B cell (primary cell): Measurements from ENCODE around the gene EML6. TPM values are rescaled to one million over a fixed set of nuclear protein-coding genes. Genes with fewer than 3 reads are reported as not detected.

Experiments
- ATAC-seq: fragments of 200-7000 bp; cut with Tn5 transposase; one replicate; pipeline ENCODE4 v1.10.0; 2021; ENCODE audit warnings: low read depth, mild to moderate bottlenecking, moderate number of reproducible peaks, moderate library complexity
- CTCF ChIA-PET: fragments of 350-600 bp; sonication (Branson Sonifier 250); formaldehyde crosslinking; loops from one replicate; lab custom pipeline; 2021; ENCODE audit warnings: antibody characterized with exemption, inconsistent platforms; lab: Charles Lee
- POLR2A ChIA-PET: fragments of 350-600 bp; sonication (Branson Sonifier 250); formaldehyde crosslinking; loops from one replicate; lab custom pipeline; 2021; ENCODE audit warnings: antibody characterized with exemption; lab: Charles Lee
- DNase-seq: peaks from one replicate; pipeline ENCODE4 v3.0.0; 2013
- H2AFZ ChIP-seq: 2 replicates; pipeline ENCODE4 v1.6.1; 2012; ENCODE audit warnings: mild to moderate bottlenecking, low read depth, low read length; ENCODE audit not compliant: insufficient read depth, poor library complexity, severe bottlenecking
- H3K27ac ChIP-seq, 2 donors: 1 replicate in 1 of 2; 2 replicates in 1 of 2; pipeline ENCODE4 v1.5.1; 2012 to 2013; ENCODE audit warnings: low read length in 2 of 2, mild to moderate bottlenecking in 2 of 2, moderate library complexity in 1 of 2
- H3K27me3 ChIP-seq, 4 experiments: fragments of 200-600 bp in 1 of 4; sonication (generic) in 1 of 4; replicated peaks in 1 of 4; 1 replicate in 2 of 4; 2 replicates in 2 of 4; pipeline versions ENCODE4 v1.6.1 to v1.7.0; 2013 to 2016; ENCODE audit warnings: low read length in 3 of 4, mild to moderate bottlenecking in 2 of 4, mixed read lengths in 1 of 4, moderate library complexity in 1 of 4; ENCODE audit not compliant: insufficient read depth in 4 of 4, control insufficient read depth in 3 of 4; ENCODE audit errors: control extremely low read depth in 1 of 4
- H3K36me3 ChIP-seq, 2 experiments: replicated peaks in 1 of 2; 1 replicate in 1 of 2; 2 replicates in 1 of 2; pipeline versions ENCODE4 v1.6.1 to v1.7.1; 2013; ENCODE audit warnings: low read length in 1 of 2; ENCODE audit not compliant: insufficient read depth in 2 of 2, control insufficient read depth in 1 of 2; ENCODE audit errors: control extremely low read depth in 1 of 2, extremely low read depth in 1 of 2
- H3K4me1 ChIP-seq, 2 donors: fragments of 200-600 bp in 1 of 2; sonication (generic) in 1 of 2; 1 replicate in 1 of 2; 2 replicates in 1 of 2; pipeline versions ENCODE4 v1.5.1 to v1.6.1; 2013 to 2017; ENCODE audit warnings: low read length in 2 of 2; ENCODE audit not compliant: control insufficient read depth in 2 of 2, insufficient read depth in 2 of 2
- H3K4me2 ChIP-seq: replicated peaks from 2 replicates; pipeline ENCODE3; 2012; ENCODE audit warnings: mild to moderate bottlenecking, low read depth, low read length; ENCODE audit not compliant: poor library complexity, severe bottlenecking
- H3K4me3 ChIP-seq, 5 experiments: fragments of 200-600 bp in 1 of 5; sonication (generic) in 1 of 5; 1 replicate in 3 of 5; 2 replicates in 2 of 5; pipeline versions ENCODE4 v1.5.1 to v1.7.0; 2011 to 2016; ENCODE audit warnings: low read length in 4 of 5, mild to moderate bottlenecking in 4 of 5, low read depth in 2 of 5, control low read depth in 1 of 5, moderate library complexity in 1 of 5; ENCODE audit not compliant: insufficient read depth in 1 of 5; ENCODE audit errors: control extremely low read depth in 1 of 5, extremely low read depth in 1 of 5
- H3K79me2 ChIP-seq: fragments of 200-600 bp; sonication (generic); one replicate; pipeline ENCODE4 v1.6.0; 2016; ENCODE audit warnings: low read length; ENCODE audit not compliant: control insufficient read depth, insufficient read depth
- H3K9ac ChIP-seq: fragments of 200-600 bp; sonication (generic); 2 replicates; pipeline ENCODE4 v1.6.1; 2017; ENCODE audit warnings: mild to moderate bottlenecking, low read length, moderate library complexity
- H3K9me3 ChIP-seq, 3 donors: one replicate each; pipeline versions ENCODE4 v1.6.1 to v1.7.1; 2013; ENCODE audit warnings: low read length in 2 of 3; ENCODE audit not compliant: control insufficient read depth in 2 of 3, insufficient read depth in 1 of 3; ENCODE audit errors: control extremely low read depth in 1 of 3
- H4K20me1 ChIP-seq: 2 replicates; pipeline ENCODE4 v1.6.0; 2012; ENCODE audit warnings: mild to moderate bottlenecking, low read length; ENCODE audit not compliant: insufficient read depth, control insufficient read depth, poor library complexity, severe bottlenecking
- H3K27ac Mint-ChIP-seq: one replicate; pipeline ENCODE4 v1.8.0; 2021; ENCODE audit warnings: mixed read lengths
- H3K27me3 Mint-ChIP-seq: one replicate; pipeline ENCODE4 v1.8.0; 2021; ENCODE audit warnings: mixed read lengths
- H3K4me1 Mint-ChIP-seq: one replicate; pipeline ENCODE4 v1.8.0; 2021; ENCODE audit warnings: mixed read lengths
- H3K4me3 Mint-ChIP-seq: one replicate; pipeline ENCODE4 v1.8.0; 2021; ENCODE audit warnings: mixed read lengths
- H3K9me3 Mint-ChIP-seq: one replicate; pipeline ENCODE4 v1.8.0; 2022; ENCODE audit warnings: mixed read lengths; ENCODE audit not compliant: insufficient read depth
- CTCF ChIP-seq: fragments of 200-600 bp; IDR thresholded peaks from one replicate; pipeline ENCODE4 v1.8.0; 2022; ENCODE audit warnings: antibody characterized with exemption, mild to moderate bottlenecking
- EZH2 ChIP-seq: IDR thresholded peaks from 2 replicates; pipeline ENCODE4 v1.6.1; 2012; ENCODE audit warnings: borderline replicate concordance, low read depth, mild to moderate bottlenecking, moderate library complexity, low read length; ENCODE audit not compliant: insufficient read depth, poor library complexity, severe bottlenecking
- WGBS: methylation state at CpG from one replicate; pipeline ENCODE4 v1.1.5; 2013; ENCODE audit warnings: missing lambda C conversion rate; ENCODE audit not compliant: insufficient coverage; 5-methylcytosine and 5-hydroxymethylcytosine counted together
- intact Hi-C: fragments of 100-400 bp; cut with micrococcal nuclease; formaldehyde crosslinking; loops from one replicate; pipeline ENCODE4 v1.10.0; 2022
- polyA plus RNA-seq: library from polyadenylated mRNA; depleted of rRNA; stranded (reverse); fragments of >200 nt; gene quantifications from 2 replicates; pipeline ENCODE4 v1.2.3, GENCODE V29; 2012
- total RNA-seq, 2 donors: library from RNA; stranded (reverse); fragments of 120-200 nt in 1 of 2; gene quantifications; 1 replicate in 1 of 2; 2 replicates in 1 of 2; pipeline versions ENCODE4 v1.2.3 to v1.2.4, GENCODE V29; 2013 to 2022

Gene EML6
- total and polyA plus RNA-seq, 2 donors (not counting 1 experiment from before 2014, with no cell fraction given): 42.5 to 53.7 TPM

GRCh38 chr2:54906716-54907115, 183.3 kb downstream of the EML6 start:
- no peaks in the 10 kb centered on the region for H3K4me1 Mint-ChIP-seq
- Histone ChIP-seq H3K36me3 (no peaks in the 10 kb centered on the region), H3K4me1 (no peaks in the 10 kb centered on the region), H3K9me3 (no peaks in the 10 kb centered on the region), H3K79me2 (no peaks in the 10 kb centered on the region), H3K27ac (no peak overlapping the region), H3K4me2 (no peak overlapping the region), H3K9ac (no peak overlapping the region), H2AFZ (no peak overlapping the region), H3K4me3 (no peak overlapping the region), H4K20me1 (no peaks in the 10 kb centered on the region), H3K27me3 (no peaks in the 10 kb centered on the region)
- no peak for ATAC-seq
- H3K4me3 Mint-ChIP-seq: no peak overlapping the region
- DNase-seq: no peak
- H3K27ac Mint-ChIP-seq: no peak overlapping the region
- POLR2A ChIA-PET: no interaction called here
- H3K9me3 Mint-ChIP-seq: no peaks in the 10 kb centered on the region
- no peak for TF ChIP-seq EZH2
- no peak for TF ChIP-seq CTCF
- intact Hi-C loops: no loop called here
- 97% methylated on average over 3 of the region's 3 CpGs for WGBS
- CTCF ChIA-PET: interaction anchor here (1.0 kb wide), 1 partner anchor 269 kb away, joined by 3 read pairs; no protein-coding TSS in a partner anchor
- H3K27me3 Mint-ChIP-seq: no peaks in the 10 kb centered on the region

- Histone ChIP-seq H3K27ac (no peak overlapping the region), H3K79me2 (no peaks in the 10 kb centered on the region), H3K4me1 (no peaks in the 10 kb centered on the region), H4K20me1 (no peaks in the 10 kb centered on the region), H3K9me3 (no peaks in the 10 kb centered on the region), H3K9ac (no peak overlapping the region), H3K27me3 (no peaks in the 10 kb centered on the region), H3K4me3 (no peak overlapping the region), H3K36me3 (no peaks in the 10 kb centered on the region), H3K4me2 (no peak overlapping the region), H2AFZ (no peak overlapping the region)
- intact Hi-C loops: no loop called here
- Mint-ChIP-seq H3K4me1 (no peaks in the 10 kb centered on the region), H3K9me3 (no peaks in the 10 kb centered on the region), H3K27me3 (no peaks in the 10 kb centered on the region), H3K4me3 (no peak overlapping the region), H3K27ac (no peak overlapping the region)
- TF ChIP-seq EZH2 (no peak), CTCF (no peak)
- DNase-seq: no peak
- 100% methylated on average over 1 of the region's 1 CpG for WGBS
- POLR2A ChIA-PET: no interaction called here
- CTCF ChIA-PET: interaction anchor here (1.1 kb wide), 1 partner anchor 8 kb away, joined by 4 read pairs; no protein-coding TSS in a partner anchor
- no peak for ATAC-seq
Observed at GRCh38 chr2:54907663-54908062, 184.2 kb downstream of the EML6 start.
